Effector memory CD8-positive, alpha-beta T cell (primary cell): ENCODE results near the gene COA7.
"Not testable (repeated sequence)": the region's sequence is repeated elsewhere in the genome, so short reads cannot be mapped to it uniquely, and the experiment has no call there.

Source experiments
- ATAC-seq: fragments of 150-1000 bp; cut with Tn5 transposase; replicated peaks from 2 replicates; pipeline ENCODE4 v1.10.0; 2021; ENCODE audit warnings: mild to moderate bottlenecking, moderate library complexity
- DNase-seq, 3 experiments: peaks; one replicate each; pipeline ENCODE4 v3.0.0; 2021
- H3K27ac Mint-ChIP-seq, 2 donors: one replicate each; pipeline ENCODE4 v1.8.0; 2022; ENCODE audit warnings: mild to moderate bottlenecking in 2 of 2, mixed read lengths in 2 of 2, moderate library complexity in 2 of 2
- H3K27me3 Mint-ChIP-seq, 2 donors: one replicate each; pipeline ENCODE4 v1.8.0; 2022; ENCODE audit warnings: mixed read lengths in 2 of 2
- H3K36me3 Mint-ChIP-seq: one replicate; pipeline ENCODE4 v1.8.0; 2022; ENCODE audit warnings: mild to moderate bottlenecking, moderate library complexity, mixed read lengths; ENCODE audit not compliant: insufficient read depth
- H3K4me1 Mint-ChIP-seq, 2 donors: one replicate each; pipeline ENCODE4 v1.8.0; 2022; ENCODE audit warnings: low read depth in 2 of 2, mixed read lengths in 2 of 2
- H3K4me3 Mint-ChIP-seq, 2 donors: one replicate each; pipeline ENCODE4 v1.8.0; 2022; ENCODE audit warnings: mild to moderate bottlenecking in 2 of 2, mixed read lengths in 2 of 2, moderate library complexity in 2 of 2
- H3K9me3 Mint-ChIP-seq, 2 donors: one replicate each; pipeline ENCODE4 v1.8.0; 2022; ENCODE audit warnings: mixed read lengths in 2 of 2
- total RNA-seq, 9 experiments: gene quantifications; one replicate each; lab custom pipeline; 2026; lab: John Stamatoyannopoulos, UW

COA7 gene
- 2.6 to 56.8 (median 12.8) reads per million in 9 experiments for total RNA-seq

DNA sequence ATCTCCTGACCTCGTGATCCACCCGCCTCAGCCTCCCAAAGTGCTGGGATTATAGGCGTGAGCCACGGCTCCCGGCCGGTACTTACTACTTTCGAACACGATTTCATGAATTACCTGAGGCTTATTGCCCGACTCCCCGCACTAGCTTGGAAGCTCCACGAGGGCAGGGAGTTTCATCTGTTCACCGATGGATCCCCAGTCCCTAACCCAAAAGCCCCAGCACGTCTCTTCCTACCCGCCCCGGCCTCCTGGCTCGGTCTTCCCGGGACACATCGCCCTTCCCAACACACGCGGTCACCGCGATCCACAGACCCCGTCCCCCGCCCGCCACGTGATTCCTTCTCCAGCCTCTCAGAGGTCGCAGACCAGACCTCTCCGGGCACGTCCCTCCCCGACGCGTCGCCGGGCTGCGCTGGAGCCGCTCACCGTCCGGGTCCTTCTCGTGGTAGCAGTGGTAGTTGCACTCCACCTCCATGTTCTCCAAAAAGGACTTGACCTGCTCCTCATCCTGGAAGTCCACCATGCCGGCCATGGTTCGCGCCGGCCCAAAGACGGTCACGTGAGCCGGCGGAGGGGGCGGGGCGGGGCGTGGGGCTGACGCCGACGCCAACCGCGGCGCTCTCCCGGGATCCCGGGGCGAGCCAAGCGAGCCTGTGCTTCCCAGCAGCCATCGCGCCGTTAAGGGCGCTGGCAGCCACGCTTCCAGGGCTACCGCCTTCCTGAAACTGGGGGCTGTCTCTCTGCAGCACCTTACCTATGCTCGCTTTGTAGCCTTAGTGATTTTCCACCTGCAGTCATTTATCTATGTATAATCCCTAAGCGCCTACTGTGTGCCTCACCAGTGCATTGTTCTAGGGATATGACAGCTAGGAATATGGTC is at the start of gene COA7:
TSS of gene COA7 (minus strand) at position 553 of the 880 bp plus-strand sequence. CDS start at position 532, 21 bp downstream.
- DNase-seq (peak; percentile 23 to 40 (median 29)), ATAC-seq (peak; percentile 39)
- Mint-ChIP-seq H3K27me3 (no peaks in the 10 kb centered on the region), H3K27ac (peak within 1 kb of the TSS; percentile 87 to 90), H3K4me3 (peak within 1 kb of the TSS; percentile 89 to 92), H3K36me3 (peaks cover 7% of the 10 kb centered on the region), H3K4me1 (peaks cover 15 to 21% of the 10 kb centered on the region in 2 donors), H3K9me3 (no peaks in the 10 kb centered on the region)

DNA sequence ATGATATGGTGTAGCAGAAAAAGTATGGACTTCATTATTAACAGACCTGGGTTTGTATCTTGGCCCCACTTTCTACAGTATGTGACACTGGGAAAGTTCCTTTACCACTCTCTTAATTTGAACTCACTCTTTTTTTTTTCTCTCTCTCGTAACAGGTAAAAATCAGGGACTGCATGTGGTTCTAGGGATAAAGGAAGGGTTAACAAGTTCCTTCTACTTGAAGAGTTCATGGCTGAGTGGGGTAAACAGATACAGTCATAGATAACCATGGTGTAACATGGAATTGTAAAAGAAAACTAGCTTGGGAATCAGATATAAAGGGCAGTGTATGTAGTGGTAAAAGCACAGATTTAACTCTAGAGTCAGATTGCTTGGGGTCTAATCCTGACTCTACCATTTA is 49.3 kb upstream of the COA7 start:
- no peak overlapping the region for H3K27ac Mint-ChIP-seq
- ATAC-seq, result no peak
- H3K9me3 Mint-ChIP-seq, result no peaks in the 10 kb centered on the region
- no peaks in the 10 kb centered on the region for H3K36me3 Mint-ChIP-seq
- H3K4me1 Mint-ChIP-seq, result peaks cover 7 to 9% of the 10 kb centered on the region in 2 donors
- H3K4me3 Mint-ChIP-seq, result no peak overlapping the region
- no peaks in the 10 kb centered on the region for H3K27me3 Mint-ChIP-seq
- DNase-seq, result no peak

DNA sequence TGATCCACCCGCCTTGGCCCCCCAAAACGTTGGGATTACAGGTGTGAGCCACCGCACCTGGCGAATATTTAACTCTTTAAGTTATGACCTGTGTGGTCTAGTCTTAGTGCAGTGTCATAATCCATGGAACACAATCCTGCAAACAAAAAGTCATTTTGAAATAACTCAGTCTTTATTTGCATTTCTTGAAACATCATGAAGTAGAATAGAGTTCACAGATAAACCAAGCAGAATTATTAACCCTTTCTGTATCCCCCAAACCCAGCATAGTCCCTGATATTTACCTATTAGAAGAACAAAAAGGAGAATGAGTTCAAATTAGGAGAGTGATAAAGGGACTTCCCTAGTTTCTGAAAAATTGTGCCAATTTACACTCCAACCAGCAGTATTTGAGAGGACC is 48.0 kb upstream of the COA7 start:
- no peak for ATAC-seq
- Mint-ChIP-seq H3K27me3 (no peaks in the 10 kb centered on the region), H3K36me3 (no peaks in the 10 kb centered on the region), H3K4me1 (peaks cover 4 to 9% of the 10 kb centered on the region in 2 donors), H3K27ac (no peak overlapping the region), H3K9me3 (no peaks in the 10 kb centered on the region), H3K4me3 (no peak overlapping the region)
- no peak for DNase-seq

DNA sequence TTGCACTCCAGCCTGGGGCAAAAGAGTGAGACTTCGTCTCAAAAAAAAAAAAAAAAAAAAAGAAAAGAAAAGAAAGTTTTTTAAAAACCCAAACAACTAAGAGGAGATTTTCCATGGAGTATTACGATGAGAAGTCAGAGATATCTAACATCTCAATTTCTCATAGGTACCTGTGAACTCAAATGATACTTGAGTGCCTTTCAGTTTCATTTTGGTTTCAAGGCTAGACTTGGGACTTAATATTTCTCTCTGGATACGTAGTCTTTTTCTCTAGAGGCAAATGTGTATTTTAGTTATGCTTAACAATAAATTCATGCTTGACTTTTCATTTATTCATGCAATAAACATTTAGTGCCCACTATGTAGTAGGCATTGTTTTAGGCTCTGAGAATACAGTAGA is 43.1 kb upstream of the COA7 start:
- DNase-seq (no peak), ATAC-seq (no peak)
- H3K27me3 Mint-ChIP-seq, result no peaks in the 10 kb centered on the region
- no peak overlapping the region for H3K4me3 Mint-ChIP-seq
- H3K36me3 Mint-ChIP-seq, result peaks cover 4% of the 10 kb centered on the region
- H3K9me3 Mint-ChIP-seq, result no peaks in the 10 kb centered on the region
- peaks cover 0 to 8% of the 10 kb centered on the region in 2 donors for H3K4me1 Mint-ChIP-seq
- H3K27ac Mint-ChIP-seq, result peak overlapping the region in 1 of 2 donors; percentile 57

DNA sequence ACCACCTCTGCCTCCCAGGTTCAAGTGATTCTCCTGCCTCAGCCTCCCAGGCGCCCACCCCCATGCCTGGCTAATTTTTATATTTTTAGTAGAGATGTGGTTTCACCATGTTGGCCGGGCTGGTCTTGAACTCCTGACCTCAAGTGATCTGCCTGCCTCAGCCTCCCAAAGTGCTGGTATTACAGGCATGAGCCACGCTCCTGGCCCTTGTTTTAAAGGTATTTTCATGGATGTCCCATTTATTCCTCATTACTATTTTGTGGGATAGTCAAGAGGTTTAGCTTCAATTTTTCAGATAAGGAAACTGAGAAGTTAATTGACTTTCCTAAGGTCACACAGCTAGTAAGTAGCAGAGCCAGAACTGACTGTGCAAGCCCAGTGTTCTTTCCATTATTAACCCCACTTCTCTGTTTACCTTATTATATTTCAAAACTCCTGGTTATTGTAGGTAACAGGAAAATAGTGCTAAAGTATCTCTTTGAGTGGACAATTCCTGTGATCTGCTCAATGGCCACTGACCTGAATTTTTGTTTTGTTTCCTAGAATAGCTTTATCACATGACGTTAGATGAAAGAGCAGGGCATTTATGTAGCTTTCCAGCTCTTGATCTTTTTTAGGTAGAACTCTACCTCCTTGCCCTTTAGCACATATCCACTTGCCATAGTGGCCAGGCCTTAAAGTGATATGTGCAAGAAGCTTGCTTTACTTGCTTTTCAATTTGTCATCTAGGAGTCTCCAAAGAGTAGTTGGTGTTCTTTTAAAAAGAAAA is 41.7 kb upstream of the COA7 start:
- H3K4me3 Mint-ChIP-seq, result no peak overlapping the region
- H3K9me3 Mint-ChIP-seq, result no peaks in the 10 kb centered on the region
- no peaks in the 10 kb centered on the region for H3K27me3 Mint-ChIP-seq
- DNase-seq (no peak), ATAC-seq (no peak)
- H3K4me1 Mint-ChIP-seq, result peaks cover 0 to 6% of the 10 kb centered on the region in 2 donors
- peaks cover 7% of the 10 kb centered on the region for H3K36me3 Mint-ChIP-seq
- no peak overlapping the region for H3K27ac Mint-ChIP-seq

- peaks cover 10% of the 10 kb centered on the region for H3K36me3 Mint-ChIP-seq
- H3K27ac Mint-ChIP-seq, result no peak overlapping the region
- no peak for DNase-seq
- H3K27me3 Mint-ChIP-seq, result no peaks in the 10 kb centered on the region
- H3K4me1 Mint-ChIP-seq, result peaks cover 0 to 3% of the 10 kb centered on the region in 2 donors
- no peak for ATAC-seq
- H3K4me3 Mint-ChIP-seq, result no peak overlapping the region
- no peaks in the 10 kb centered on the region for H3K9me3 Mint-ChIP-seq
Measured at GRCh38 chr1:52738893-52739292, 40.7 kb upstream of the COA7 start.

GRCh38 chr1:52738148-52738547 is 40.0 kb upstream of the COA7 start:
- no peaks in the 10 kb centered on the region for H3K27me3 Mint-ChIP-seq
- H3K27ac Mint-ChIP-seq, result peak overlapping the region in 1 of 2 donors; percentile 11
- H3K4me3 Mint-ChIP-seq, result no peak overlapping the region
- DNase-seq (no peak), ATAC-seq (no peak)
- peaks cover 0 to 3% of the 10 kb centered on the region in 2 donors for H3K4me1 Mint-ChIP-seq
- no peaks in the 10 kb centered on the region for H3K9me3 Mint-ChIP-seq
- peaks cover 10% of the 10 kb centered on the region for H3K36me3 Mint-ChIP-seq

GRCh38 chr1:52735371-52735770 is 37.2 kb upstream of the COA7 start:
- H3K27me3 Mint-ChIP-seq, H3K4me3 Mint-ChIP-seq, DNase-seq, H3K27ac Mint-ChIP-seq, H3K9me3 Mint-ChIP-seq, ATAC-seq, H3K4me1 Mint-ChIP-seq: not testable (repeated sequence)
- peaks cover 16% of the 10 kb centered on the region for H3K36me3 Mint-ChIP-seq

DNA sequence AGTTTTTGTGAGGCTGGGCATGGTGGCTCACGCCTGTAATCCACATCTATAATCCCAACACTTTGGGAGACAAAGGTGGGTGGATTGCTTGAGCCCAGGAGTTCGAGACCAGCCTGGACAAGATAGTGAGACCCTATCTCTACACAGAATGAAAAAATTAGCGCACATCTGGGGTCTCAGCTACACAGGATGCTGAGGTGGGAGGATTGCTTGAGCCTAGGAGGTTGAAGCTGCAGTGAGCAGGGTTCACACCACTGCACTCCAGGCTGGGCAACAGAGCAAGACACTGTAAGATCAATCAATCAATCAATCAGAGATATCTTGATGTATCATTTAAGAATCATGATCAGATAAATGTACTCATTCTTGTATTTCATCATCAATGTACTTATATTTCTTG is 35.2 kb upstream of the COA7 start:
- H3K27ac Mint-ChIP-seq, result no peak overlapping the region
- no peaks in the 10 kb centered on the region for H3K27me3 Mint-ChIP-seq
- peaks cover 7 to 8% of the 10 kb centered on the region in 2 donors for H3K4me1 Mint-ChIP-seq
- H3K36me3 Mint-ChIP-seq, result peaks cover 14% of the 10 kb centered on the region
- ATAC-seq, result no peak
- H3K9me3 Mint-ChIP-seq, result no peaks in the 10 kb centered on the region
- no peak for DNase-seq
- H3K4me3 Mint-ChIP-seq, result no peak overlapping the region

- peaks cover 11% of the 10 kb centered on the region for H3K36me3 Mint-ChIP-seq
- H3K27ac Mint-ChIP-seq, result peak overlapping the region; percentile 11 to 90
- H3K9me3 Mint-ChIP-seq, result no peaks in the 10 kb centered on the region
- H3K27me3 Mint-ChIP-seq, result peaks cover 0 to 10% of the 10 kb centered on the region in 2 donors
- peak overlapping the region in 1 of 2 donors; percentile 96 for H3K4me3 Mint-ChIP-seq
- H3K4me1 Mint-ChIP-seq, result peaks cover 15 to 40% of the 10 kb centered on the region in 2 donors
- ATAC-seq (no peak), DNase-seq (no peak)
Measured at GRCh38 chr1:52727956-52728656, 30.0 kb upstream of the COA7 start.

- Mint-ChIP-seq H3K36me3 (peaks cover 8% of the 10 kb centered on the region), H3K27ac (peak overlapping the region; percentile 87 to 90), H3K9me3 (no peaks in the 10 kb centered on the region), H3K4me1 (peaks cover 15 to 40% of the 10 kb centered on the region in 2 donors), H3K4me3 (peak overlapping the region; percentile 83 to 96), H3K27me3 (peaks cover 0 to 16% of the 10 kb centered on the region in 2 donors)
- ATAC-seq, result no peak
- DNase-seq, result peak in 1 of 3 experiments; percentile 1
Measured at GRCh38 chr1:52727114-52727586, 29.0 kb upstream of the COA7 start.

DNA sequence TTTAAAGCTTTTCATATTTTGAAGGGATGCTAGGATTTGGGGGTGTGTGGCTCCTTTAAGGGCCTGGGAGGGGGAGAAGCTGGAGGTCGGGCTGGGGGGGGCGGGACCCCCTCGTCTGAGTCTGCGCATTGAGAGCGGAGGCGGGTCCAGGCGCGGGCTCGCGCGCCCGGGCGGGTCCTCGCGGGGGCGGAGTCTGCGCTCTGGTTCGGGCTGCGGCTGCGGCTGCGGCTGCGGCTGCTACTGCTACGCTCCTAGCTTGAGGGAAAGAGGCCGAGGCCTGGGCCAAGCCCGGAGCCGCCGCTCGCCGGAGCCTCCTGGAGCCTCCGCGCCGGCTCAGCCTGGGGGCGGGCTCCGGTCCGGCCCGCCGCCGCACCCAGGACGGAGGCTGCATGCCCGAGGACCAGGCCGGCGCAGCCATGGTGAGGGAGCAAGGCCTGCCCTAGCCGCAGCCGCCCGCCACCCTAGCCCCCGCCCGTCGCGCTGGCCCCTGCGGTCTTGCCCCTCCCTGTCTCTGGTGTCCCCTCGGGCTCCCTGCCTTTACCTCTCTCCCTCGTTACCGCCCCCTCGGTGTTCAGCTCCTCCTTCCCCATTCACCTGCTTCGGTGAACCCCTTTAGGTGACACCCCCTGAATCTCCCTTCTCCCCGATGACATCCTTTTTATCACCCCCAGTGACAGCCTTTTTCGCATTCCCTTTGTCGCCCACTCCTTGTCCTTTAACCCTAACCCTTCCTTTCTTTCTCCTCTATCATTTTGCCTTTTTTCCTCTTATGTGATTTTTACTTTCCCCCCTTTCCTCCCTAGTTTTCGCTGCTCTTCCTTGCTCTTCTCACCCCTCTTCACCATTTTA is 28.3 kb upstream of the COA7 start, which contains the start of gene ZYG11B:
TSS of gene ZYG11B (plus strand) at position 189 of the 849 bp plus-strand sequence. CDS start at position 390, 201 bp downstream.
- Mint-ChIP-seq H3K36me3 (peaks cover 4% of the 10 kb centered on the region), H3K4me3 (peak within 1 kb of the TSS; percentile 83 to 96), H3K4me1 (peaks cover 15 to 40% of the 10 kb centered on the region in 2 donors), H3K9me3 (no peaks in the 10 kb centered on the region), H3K27me3 (peaks cover 0 to 16% of the 10 kb centered on the region in 2 donors), H3K27ac (peak within 1 kb of the TSS; percentile 87 to 90)
- ATAC-seq, result peak; percentile 92
- DNase-seq, result peak; percentile 83 to 92 (median 88)
